ENCODE results near the gene WNT7A.

- TF ChIP-seq ZNF274 (IDR thresholded peaks at IDR 0.05; ENCODE audit: low read depth, low read length) (no peak), SUZ12 (IDR thresholded peaks at IDR 0.05; ENCODE audit: extremely low read depth, insufficient read depth, insufficient read length) (no peak), YY1 (IDR thresholded peaks at IDR 0.05; ENCODE audit: insufficient read depth, insufficient read length) (no peak)
These were observed 55.2 kb downstream of the WNT7A start for GRCh38 chr3:13824521-13825310.

Data from NT2/D1 (cell line).